Skin epidermis (tissue), 12 donors: ENCODE measurements around the gene CPT2.

Source experiments
- H3K27ac ChIP-seq, 21 experiments: fragments of 200-600 bp; sonication (generic) in 11 of 21; one replicate each; pipeline ENCODE4 v1.5.0; 2020; ENCODE audit warnings: mild to moderate bottlenecking in 3 of 21, inconsistent platforms in 2 of 21, moderate library complexity in 2 of 21
- H3K4me3 ChIP-seq, 7 experiments: fragments of 200-600 bp; sonication (generic) in 2 of 7; one replicate each; pipeline ENCODE4 v1.5.0; 2020; ENCODE audit warnings: inconsistent platforms in 2 of 7, mild to moderate bottlenecking in 2 of 7, moderate library complexity in 1 of 7

The CPT2 gene

DNA sequence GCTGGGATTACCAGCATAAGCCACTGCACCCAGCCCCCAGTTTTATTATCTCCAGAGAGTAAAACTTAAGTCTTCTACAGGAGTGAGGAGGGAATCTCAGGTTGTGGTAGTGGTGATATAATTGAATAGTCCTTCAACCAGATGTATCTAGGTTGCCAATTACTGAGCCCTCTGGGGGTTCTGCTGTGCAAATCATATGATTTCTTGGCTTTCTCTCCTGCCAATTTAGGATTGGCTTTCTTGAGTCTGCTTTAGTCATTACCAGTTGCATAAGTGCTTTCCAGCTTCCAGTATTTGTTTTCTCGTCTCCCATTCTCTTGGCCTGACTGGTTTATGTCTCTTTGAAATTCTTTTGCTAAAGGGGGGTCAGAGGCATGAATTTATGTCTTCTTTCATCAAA, 11.1 kb downstream of the CPT2 start:
- Histone ChIP-seq H3K27ac (no peak overlapping the region), H3K4me3 (no peak overlapping the region)

DNA sequence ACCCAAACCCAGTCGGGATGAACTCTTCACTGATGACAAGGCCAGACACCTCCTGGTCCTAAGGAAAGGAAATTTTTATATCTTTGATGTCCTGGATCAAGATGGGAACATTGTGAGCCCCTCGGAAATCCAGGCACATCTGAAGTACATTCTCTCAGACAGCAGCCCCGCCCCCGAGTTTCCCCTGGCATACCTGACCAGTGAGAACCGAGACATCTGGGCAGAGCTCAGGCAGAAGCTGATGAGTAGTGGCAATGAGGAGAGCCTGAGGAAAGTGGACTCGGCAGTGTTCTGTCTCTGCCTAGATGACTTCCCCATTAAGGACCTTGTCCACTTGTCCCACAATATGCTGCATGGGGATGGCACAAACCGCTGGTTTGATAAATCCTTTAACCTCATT, 13.7 kb downstream of the CPT2 start:
- no peak overlapping the region for H3K27ac ChIP-seq
- H3K4me3 ChIP-seq = no peak overlapping the region

DNA sequence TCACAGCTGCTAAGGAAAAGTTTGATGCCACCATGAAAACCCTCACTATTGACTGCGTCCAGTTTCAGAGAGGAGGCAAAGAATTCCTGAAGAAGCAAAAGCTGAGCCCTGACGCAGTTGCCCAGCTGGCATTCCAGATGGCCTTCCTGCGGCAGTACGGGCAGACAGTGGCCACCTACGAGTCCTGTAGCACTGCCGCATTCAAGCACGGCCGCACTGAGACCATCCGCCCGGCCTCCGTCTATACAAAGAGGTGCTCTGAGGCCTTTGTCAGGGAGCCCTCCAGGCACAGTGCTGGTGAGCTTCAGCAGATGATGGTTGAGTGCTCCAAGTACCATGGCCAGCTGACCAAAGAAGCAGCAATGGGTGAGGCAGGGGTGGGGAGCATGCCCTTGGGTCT, 14.3 kb downstream of the CPT2 start:
- no peak overlapping the region for H3K4me3 ChIP-seq
- no peak overlapping the region for H3K27ac ChIP-seq

DNA sequence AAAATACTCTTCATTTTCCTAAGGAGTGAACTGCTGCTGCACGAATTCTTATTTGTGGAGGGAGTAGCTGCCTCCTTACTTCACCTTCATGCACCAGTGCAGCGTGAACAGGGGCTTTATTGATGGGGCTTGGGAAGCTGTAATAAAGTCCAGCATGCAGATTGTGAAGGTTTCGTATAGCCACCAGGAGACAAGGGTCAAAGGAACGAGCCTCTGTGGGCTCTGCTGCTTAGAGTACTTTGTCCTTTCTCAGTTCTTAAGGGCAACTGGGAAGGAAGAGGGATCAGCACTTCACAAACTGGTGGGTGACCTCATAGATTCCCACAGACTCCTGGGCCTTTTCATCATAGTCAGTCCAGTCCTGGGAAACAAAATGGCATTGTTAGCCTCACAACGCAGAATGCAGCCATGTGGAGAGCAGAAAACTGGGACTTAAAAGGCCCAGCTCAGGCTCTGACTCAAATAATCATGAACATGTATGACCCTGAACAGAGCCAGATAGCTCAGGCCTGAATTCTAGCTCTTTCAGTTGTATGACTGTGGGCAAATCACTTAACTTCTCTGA, 17.8 kb downstream of the CPT2 start:
- Histone ChIP-seq H3K27ac (no peak overlapping the region), H3K4me3 (no peak overlapping the region)

DNA sequence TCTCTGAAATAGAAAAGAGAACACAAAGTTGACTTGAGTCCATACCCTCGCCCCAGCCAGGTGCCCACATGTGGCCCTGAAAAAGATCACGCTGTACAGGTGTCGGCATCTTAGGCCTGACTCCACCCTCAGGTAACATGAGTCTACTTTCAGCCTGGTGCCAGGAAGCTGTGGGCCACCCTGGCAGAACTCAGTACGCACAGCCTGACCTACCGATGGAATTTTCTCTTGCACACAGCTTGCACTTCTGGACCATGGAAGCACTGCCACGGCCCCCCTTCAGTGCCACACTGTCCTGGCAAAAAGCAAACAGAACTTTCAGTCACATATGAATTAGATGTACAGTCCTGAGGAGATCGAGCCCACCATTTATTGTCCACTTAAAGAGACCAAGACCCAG, 21.6 kb downstream of the CPT2 start:
- H3K27ac ChIP-seq = no peak overlapping the region
- no peak overlapping the region for H3K4me3 ChIP-seq

DNA sequence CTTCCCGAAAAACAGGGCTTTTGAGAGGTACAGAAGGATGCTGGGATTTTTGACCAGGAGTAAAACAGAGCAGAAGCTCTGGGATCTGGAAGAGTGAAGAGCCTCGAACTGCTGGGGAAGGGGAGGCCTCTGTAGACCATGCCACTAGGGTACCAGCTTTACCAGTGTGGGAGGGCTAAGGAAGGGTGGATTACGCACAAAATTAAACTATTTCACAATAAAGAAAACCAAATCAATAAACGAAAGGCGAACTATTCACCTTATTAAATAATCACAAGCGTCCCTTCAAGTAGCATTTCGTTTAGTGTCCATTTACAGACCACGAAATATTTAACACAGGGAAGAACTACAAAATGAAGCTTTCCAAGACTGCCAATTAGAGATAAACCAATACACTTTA, 23.1 kb downstream of the CPT2 start:
- Histone ChIP-seq H3K4me3 (peak overlapping the region; percentile 63 to 79 (median 71)), H3K27ac (peak overlapping the region in 20 of 21 experiments; percentile 85 to 98 (median 95))

DNA sequence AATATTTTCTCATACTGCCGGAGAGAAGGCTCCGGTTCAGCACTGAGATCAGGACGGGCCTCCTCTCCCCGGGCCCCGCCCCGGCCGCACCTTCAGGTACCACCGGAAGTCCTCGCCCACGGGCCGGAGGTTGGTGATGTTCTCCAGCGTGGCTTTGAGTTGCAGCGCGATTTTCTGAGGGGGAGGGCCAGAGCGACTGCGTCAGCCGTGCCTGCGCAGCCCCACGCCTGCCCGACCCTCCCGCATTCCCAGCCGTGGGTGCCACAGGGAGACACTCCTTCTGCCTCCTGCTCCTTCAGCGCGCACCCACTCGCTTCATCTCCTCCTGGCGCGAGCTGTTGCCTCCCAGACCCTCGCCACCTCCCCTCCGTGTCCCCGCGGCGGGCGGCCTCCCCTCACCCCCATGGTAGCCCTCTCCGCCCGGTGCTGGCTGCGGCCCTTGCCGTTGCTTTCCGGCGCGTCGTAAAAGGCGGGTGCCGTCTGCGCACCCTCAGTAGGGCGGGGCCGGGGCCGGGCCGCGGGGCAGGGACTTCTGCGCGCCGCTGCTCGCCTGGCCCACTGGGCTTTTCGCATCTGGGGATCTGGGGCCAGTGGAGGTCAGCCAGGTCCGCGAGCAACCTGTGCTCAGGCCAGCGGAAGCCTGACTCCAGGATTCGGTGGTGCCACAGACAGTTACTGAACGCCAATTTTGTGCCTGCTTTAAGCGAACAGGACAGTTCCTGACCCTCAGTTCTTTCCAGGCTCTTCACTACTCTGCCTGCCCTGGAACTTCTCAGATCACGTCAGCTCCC, 23.7 kb downstream of the CPT2 start, which contains the start of gene CZIB:
TSS of gene CZIB (minus strand) at position 464 of the 791 bp plus-strand sequence. CDS start at position 405, 59 bp downstream.
- H3K4me3 ChIP-seq = peak within 1 kb of the TSS; percentile 63 to 79 (median 71)
- H3K27ac ChIP-seq = peak within 1 kb of the TSS; percentile 81 to 98 (median 95)

DNA sequence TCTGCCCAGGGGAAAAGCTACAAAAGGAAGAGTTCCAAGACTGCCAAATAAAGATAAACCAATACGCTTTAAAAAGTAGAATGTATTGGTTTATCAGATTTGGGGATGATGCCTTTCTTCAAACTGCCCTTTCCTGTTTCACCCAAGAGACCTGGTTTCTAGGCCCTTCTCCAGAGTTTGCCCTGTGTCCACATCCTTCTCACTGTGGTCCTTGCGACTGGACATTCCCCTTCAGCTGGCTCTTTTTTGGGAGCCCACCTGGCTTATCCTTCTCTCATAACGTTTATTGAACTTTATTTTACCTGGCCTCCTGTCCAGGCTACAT, 24.3 kb downstream of the CPT2 start:
- Histone ChIP-seq H3K27ac (peak overlapping the region; percentile 81 to 98 (median 95)), H3K4me3 (peak overlapping the region; percentile 63 to 79 (median 71))

DNA sequence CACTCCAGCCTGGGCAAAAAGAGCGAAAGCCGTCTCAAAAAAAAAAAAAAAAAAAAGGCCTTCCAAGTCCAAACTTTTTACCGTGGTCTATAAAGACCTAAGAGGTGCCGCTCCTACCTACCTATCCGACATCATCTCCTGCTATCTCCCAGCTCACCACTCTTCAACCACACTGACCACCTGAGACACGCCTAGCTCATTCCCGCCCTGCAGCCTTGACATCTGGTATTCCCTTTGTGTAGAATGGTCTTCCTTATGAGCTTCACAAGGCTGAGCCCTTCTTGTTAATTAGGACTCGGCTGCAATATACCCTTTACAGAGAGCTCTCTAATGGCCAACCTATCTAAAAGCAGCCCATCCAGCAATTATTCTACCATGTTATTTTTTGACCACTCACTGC, 41.0 kb downstream of the CPT2 start:
- peak overlapping the region; percentile 64 to 99 (median 88) for H3K4me3 ChIP-seq
- peak overlapping the region in 18 of 21 experiments; percentile 52 to 92 (median 84) for H3K27ac ChIP-seq

DNA sequence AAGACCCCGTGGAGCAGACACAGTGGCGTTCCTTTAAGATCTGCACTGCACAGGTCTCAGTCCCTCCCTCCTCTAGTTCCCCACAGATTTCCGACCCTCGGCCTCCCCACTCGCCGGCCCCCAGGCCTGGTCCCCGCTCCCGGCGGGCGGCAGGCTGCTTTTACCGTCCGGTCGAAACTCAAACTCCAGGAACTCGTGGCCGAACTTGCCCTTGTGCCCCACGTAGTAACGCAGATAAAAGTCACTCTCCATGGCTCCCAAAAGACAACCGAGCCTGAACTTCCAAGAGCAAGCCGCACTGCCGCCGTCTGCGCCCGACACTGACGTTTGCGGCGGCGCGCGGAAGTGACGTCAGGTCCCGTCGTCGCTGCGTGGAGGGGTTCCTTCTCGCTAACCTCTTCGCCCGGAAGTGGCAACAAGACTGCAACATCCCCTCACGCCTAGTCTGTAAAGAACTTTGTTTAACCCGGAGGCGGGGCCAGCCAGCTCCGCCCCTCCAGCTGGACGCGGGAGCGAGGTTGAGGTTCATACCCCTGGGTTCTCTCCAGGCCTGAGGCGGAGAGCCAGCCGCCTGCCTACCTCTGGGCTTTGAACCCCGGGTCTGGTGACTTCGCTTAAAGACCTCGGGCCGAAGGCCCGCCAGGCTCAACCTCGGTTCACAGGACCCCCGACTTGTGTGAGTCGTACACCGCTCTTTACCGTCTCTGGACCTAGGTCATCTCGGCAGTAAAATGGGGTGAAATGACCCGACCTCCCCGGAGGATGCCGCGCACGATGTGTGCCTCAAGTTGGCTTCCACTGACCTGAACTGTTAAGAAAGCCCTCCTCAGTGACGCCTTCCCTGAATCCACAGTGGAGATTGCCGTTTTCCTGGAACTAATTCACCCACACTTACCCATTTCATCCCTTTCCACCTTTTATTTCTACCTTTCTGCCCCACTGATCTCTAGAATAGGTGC, 41.9 kb downstream of the CPT2 start, which contains the start of gene MAGOH:
TSS of gene MAGOH (minus strand) at position 322 of the 959 bp plus-strand sequence. CDS start at position 252, 70 bp downstream.
- Histone ChIP-seq H3K27ac (peak within 1 kb of the TSS; percentile 52 to 92 (median 84)), H3K4me3 (peak within 1 kb of the TSS; percentile 64 to 99 (median 88))

DNA sequence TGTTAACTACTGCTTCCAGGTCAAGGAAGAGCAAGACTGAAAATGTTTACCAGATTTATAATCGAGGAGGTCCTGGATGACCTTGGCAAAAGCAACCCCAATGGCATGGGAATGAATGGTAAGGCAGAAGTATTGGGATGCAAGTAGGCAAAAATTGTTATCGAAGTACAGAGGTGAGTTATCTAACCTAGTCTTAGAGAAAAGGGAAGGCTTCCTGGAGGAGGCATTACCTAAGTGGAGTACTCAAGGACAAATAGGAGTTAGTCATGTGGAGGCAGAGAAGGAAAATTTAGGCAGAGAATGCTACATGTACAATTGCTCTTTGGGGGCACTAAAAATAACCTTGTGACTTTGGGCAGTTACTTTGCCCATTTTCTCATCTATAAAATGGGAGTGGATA, 45.2 kb downstream of the CPT2 start:
- no peak overlapping the region for H3K27ac ChIP-seq
- H3K4me3 ChIP-seq = no peak overlapping the region

DNA sequence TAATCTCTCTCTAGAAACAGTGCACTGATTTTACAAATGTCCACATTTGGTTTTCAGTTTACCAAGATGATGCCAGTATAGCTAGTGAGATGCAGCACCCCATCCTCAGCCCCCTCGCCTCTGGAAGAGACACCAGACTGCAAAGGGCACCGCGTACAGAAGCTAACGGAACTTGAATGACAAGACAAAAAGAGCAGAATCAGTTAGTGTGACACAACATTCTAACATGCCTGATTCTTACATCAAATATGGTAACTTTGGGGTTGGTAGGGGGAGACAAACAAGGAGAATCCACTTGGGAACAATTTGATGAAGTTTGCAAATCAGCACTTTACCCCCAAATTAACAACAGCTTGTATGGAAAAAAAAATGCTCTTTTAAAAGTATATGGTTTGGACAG, 45.8 kb downstream of the CPT2 start:
- no peak overlapping the region for H3K4me3 ChIP-seq
- H3K27ac ChIP-seq = no peak overlapping the region

DNA sequence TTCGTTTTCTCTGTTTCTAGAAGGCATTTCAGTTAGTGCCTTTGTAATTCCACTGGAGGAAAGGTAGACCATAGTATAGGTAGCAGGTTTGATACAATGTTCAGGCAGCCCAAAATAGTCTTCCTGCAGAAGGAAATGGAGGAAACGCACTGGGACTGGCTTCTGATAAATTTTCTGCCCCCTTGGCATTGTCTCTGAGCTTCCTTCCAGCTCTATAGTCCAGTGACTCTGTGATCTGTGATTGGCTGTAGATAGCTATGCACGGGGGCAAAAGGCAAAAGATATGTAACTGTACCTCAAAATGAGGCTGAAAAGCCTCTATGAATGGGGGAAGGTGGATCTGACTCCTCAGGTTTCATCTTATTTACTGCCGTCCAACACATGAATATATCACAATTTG, 47.5 kb downstream of the CPT2 start:
- Histone ChIP-seq H3K4me3 (no peak overlapping the region), H3K27ac (no peak overlapping the region)

DNA sequence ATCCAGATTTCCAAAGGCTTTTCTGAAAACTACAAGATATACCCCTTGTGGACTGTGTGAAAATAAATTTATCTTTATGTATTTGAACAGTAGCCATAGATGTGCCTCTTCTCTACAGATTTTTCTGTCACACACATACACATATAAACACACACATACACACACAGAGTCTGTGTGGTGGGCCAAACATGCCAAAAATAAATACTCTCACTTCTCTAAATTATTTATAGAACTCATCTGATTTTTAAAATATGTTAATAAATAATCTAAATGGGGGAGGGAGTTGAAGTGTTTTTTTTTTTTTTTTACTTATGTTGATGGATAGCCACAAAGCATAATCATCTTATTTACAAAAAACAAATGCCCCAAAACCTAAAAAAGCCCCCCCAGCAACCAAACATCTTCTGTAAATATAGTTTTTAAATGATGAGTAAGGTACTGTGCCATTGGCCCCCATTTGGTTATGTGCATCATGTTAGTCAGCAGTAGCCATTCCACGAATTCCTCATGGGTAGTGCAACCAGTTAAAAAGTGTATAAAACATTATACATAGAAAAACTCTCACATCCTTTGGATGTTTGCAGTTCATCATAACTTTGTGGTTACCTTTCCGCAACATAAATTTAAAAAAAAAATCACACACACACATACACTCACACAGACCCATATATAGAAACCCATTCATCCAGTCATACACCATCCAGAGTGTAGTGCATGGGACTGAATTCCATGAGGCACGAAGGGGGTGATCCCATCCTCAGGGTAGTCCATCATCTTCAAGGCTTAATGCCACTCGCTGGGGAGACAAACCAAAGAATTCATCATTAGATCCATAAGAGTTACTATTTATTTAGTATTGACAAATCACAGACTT, 49.9 kb downstream of the CPT2 start:
- no peak overlapping the region for H3K27ac ChIP-seq
- H3K4me3 ChIP-seq = no peak overlapping the region

DNA sequence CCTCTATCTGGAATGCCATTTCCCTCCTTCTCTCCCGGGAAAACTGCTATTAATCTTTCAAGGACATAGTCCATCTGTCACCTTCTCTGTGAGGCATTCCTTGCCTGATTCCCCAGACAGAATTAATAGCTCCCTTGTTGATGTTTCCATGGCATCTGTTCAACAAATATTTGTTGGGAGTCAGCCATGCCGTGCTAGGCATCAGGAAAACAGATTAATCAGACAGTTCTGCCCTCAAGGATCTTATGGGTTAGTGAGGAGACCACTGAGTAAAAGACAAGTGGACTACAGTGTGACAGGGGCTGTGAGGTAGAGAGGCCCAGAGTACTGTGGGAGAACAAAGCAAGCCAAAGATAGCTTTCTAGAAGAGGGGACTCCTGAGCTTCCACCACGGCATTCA, 53.1 kb downstream of the CPT2 start:
- Histone ChIP-seq H3K4me3 (no peak overlapping the region), H3K27ac (no peak overlapping the region)

DNA sequence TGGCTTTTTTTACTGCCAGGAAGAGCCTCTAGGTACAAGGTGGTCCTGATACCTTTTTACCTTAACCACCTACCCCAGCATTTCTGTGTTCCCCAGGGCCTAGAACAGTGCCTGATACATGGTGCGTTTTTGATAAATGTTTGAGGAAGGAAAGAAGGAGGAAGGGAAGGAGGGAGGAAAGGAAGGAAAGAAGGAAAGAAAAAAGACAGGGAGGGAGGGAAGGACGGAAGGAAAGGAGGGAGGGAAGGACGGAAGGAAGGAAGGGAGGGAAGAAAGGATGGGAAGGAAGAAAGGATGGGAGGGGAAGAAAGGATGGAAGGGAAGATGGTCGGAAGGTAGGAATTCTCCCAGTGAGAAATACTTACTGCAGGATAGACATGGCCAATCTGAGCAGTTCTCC, 53.7 kb downstream of the CPT2 start:
- Histone ChIP-seq H3K27ac (no peak overlapping the region), H3K4me3 (no peak overlapping the region)

DNA sequence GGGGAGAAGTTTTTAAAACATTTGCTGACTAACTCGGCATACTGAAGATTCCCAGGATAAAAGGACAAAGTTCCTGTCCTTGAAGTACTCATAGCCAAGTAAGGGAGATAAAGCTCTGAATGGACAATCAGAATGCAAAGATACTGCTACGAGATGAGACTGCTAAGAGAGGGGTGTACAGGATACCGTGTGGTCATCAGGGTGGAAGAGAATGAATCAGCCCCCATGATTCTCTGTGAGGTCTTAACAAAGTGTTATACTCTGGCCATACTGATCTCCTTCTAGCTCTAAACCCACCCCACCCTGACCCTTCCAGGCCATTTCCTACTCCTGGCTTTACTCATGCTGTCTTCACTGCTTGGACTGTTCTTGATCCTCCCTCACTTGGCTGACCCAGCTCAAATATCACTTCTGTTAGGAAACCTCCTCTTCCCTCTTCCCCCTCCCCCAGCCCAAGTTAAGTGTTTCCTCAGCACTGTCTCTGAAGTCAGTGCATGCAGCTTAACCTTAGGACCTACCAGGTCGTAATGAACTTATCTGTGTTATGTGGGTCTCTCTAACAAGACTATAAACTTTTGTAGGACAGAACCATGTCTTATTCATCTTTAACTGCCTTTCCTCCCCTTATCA, 57.5 kb downstream of the CPT2 start:
- H3K27ac ChIP-seq = no peak overlapping the region

DNA sequence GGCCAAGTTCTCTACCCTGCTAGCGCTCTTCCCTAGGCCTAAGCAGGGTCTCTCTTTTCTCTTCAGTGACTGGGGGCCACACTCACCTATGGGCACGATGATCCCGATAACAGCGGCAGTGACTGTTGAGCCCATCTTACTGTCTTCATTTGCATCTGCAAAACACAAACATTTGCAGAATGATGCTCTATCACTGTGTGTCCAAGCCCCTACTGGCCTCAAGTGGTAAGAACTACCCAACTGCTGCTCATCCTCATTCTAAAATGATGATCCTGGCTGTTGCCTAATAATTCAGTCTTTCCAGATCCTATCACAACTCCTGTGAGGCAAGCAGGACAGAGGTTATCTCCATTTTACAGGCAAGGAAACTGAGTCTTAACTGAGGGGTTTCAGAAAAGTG, 58.4 kb downstream of the CPT2 start:
- Histone ChIP-seq H3K4me3 (no peak overlapping the region), H3K27ac (no peak overlapping the region)

More for the DNA sequence above, 57.5 kb downstream of the CPT2 start:
- no peak overlapping the region for H3K4me3 ChIP-seq
